ENCODE results near the gene TANK.

Gene TANK

DNA sequence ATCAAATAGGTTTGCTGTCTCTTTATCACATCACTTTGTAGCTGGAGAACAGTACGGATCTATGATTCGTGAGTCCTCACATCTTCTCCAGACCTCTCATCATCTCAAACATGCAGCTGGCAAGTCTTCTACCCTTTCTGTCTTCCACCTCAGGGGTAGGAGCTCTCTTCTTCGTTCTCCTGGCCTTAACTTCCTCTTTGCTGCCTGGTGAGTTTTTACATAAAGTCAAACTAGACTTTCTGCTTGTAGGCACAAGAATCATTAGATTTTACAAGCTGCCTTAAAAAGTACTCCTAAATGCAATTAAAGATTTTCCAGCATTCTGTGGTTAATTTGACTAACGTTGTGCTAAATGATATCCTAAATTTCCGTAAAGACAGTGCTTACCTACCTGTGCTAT, 43.7 kb upstream of the TANK start:
- Histone ChIP-seq H3K36me3 (ENCODE audit: insufficient read depth, low read length) (no peaks in the 10 kb centered on the region), H3K27me3 (ENCODE audit: insufficient read depth, low read length, poor library complexity) (no peaks in the 10 kb centered on the region), H3K27ac (ENCODE audit: low read length) (no peak overlapping the region), H3K4me3 (ENCODE audit: low read depth in 1 of 2, low read length in 2 of 2) (no peak overlapping the region), H3K9me3 (ENCODE audit: insufficient read depth, low read length, severe bottlenecking) (no peaks in the 10 kb centered on the region), H2AFZ (ENCODE audit: low read depth, low read length) (no peak overlapping the region), H3K4me2 (ENCODE audit: insufficient read depth, low read length) (no peak overlapping the region), H3K9ac (ENCODE audit: low read depth, low read length) (no peak overlapping the region), H3K4me1 (ENCODE audit: insufficient read depth, low read length) (no peaks in the 10 kb centered on the region), H3K79me2 (ENCODE audit: insufficient read depth, low read length) (no peaks in the 10 kb centered on the region), H4K20me1 (ENCODE audit: insufficient read depth, low read length) (no peaks in the 10 kb centered on the region)
- ATAC-seq (ENCODE audit: insufficient read depth, low read depth) (no peak), DNase-seq (no peak)
- TF ChIP-seq CTCF (IDR thresholded peaks at IDR 0.05; ENCODE audit: borderline replicate concordance, extremely low read depth, low read length, poor library complexity, severe bottlenecking) = no peak
- TF ChIP-seq EZH2 (IDR thresholded peaks at IDR 0.05; ENCODE audit: borderline replicate concordance, low read depth, low read length, severe bottlenecking) = no peak

DNA sequence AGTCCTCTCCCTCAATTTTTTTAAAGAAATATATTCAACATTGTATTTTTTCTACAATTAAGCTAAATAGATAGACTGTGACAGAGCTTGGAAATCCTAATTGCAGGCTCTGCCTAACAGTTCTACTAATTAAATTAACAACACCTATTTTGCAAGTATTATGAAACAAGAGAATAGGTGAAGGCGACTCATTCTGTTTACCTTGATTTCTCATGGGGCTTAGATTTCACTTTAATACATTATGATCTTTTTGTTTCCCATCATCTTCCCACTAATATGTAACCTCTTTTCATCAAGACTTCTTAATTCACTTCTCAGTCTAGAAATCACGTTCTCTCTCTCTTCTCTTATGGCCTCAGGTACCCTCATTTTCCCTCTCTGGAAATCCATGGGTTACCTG, 42.7 kb upstream of the TANK start:
- no peaks in the 10 kb centered on the region for H3K79me2 ChIP-seq (ENCODE audit: insufficient read depth, low read length)
- no peaks in the 10 kb centered on the region for H3K4me1 ChIP-seq (ENCODE audit: insufficient read depth, low read length)
- no peaks in the 10 kb centered on the region for H4K20me1 ChIP-seq (ENCODE audit: insufficient read depth, low read length)
- H3K27me3 ChIP-seq (ENCODE audit: insufficient read depth, low read length, poor library complexity) = no peaks in the 10 kb centered on the region
- no peak overlapping the region for H3K27ac ChIP-seq (ENCODE audit: low read length)
- TF ChIP-seq CTCF (IDR thresholded peaks at IDR 0.05; ENCODE audit: borderline replicate concordance, extremely low read depth, low read length, poor library complexity, severe bottlenecking) (no peak), EZH2 (IDR thresholded peaks at IDR 0.05; ENCODE audit: borderline replicate concordance, low read depth, low read length, severe bottlenecking) (no peak)
- no peak overlapping the region for H3K4me2 ChIP-seq (ENCODE audit: insufficient read depth, low read length)
- DNase-seq (no peak), ATAC-seq (ENCODE audit: insufficient read depth, low read depth) (no peak)
- H3K9ac ChIP-seq (ENCODE audit: low read depth, low read length) = no peak overlapping the region
- H2AFZ ChIP-seq (ENCODE audit: low read depth, low read length) = no peak overlapping the region
- H3K4me3 ChIP-seq (ENCODE audit: low read depth in 1 of 2, low read length in 2 of 2) = no peak overlapping the region
- H3K9me3 ChIP-seq (ENCODE audit: insufficient read depth, low read length, severe bottlenecking) = no peaks in the 10 kb centered on the region
- H3K36me3 ChIP-seq (ENCODE audit: insufficient read depth, low read length) = no peaks in the 10 kb centered on the region

- Histone ChIP-seq H3K4me1 (ENCODE audit: insufficient read depth, low read length) (peaks cover 5% of the 10 kb centered on the region; the same call in 1 of the 2 replicates), H2AFZ (ENCODE audit: low read depth, low read length) (no peak overlapping the region)
- no peak for ATAC-seq (ENCODE audit: insufficient read depth, low read depth)
Measured at GRCh38 chr2:161118722-161119121, 41.5 kb upstream of the TANK start.

More at GRCh38 chr2:161118722-161119121, 41.5 kb upstream of the TANK start:
- no peaks in the 10 kb centered on the region for H4K20me1 ChIP-seq (ENCODE audit: insufficient read depth, low read length)
- no peak for DNase-seq
- H3K9ac ChIP-seq (ENCODE audit: low read depth, low read length) = no peak overlapping the region
- H3K4me3 ChIP-seq (ENCODE audit: low read depth in 1 of 2, low read length in 2 of 2) = no peak overlapping the region
- no peaks in the 10 kb centered on the region for H3K9me3 ChIP-seq (ENCODE audit: insufficient read depth, low read length, severe bottlenecking)
- H3K36me3 ChIP-seq (ENCODE audit: insufficient read depth, low read length) = no peaks in the 10 kb centered on the region
- TF ChIP-seq CTCF (IDR thresholded peaks at IDR 0.05; ENCODE audit: borderline replicate concordance, extremely low read depth, low read length, poor library complexity, severe bottlenecking) = no peak
- no peak for TF ChIP-seq EZH2 (IDR thresholded peaks at IDR 0.05; ENCODE audit: borderline replicate concordance, low read depth, low read length, severe bottlenecking)
- no peak overlapping the region for H3K27ac ChIP-seq (ENCODE audit: low read length)
- H3K27me3 ChIP-seq (ENCODE audit: insufficient read depth, low read length, poor library complexity) = no peaks in the 10 kb centered on the region
- H3K4me2 ChIP-seq (ENCODE audit: insufficient read depth, low read length) = no peak overlapping the region
- no peaks in the 10 kb centered on the region for H3K79me2 ChIP-seq (ENCODE audit: insufficient read depth, low read length)
